GM13976 (cell line): Measurements from ENCODE around the gene NKAIN2.

Source experiments
- DNase-seq: peaks from one replicate; pipeline ENCODE4 v3.0.0; 2012; ENCODE audit warnings: low spot score
- in situ Hi-C: fragments of 300-500 bp; cut with MboI; formaldehyde crosslinking; loops from one replicate; pipeline ENCODE4 v1.12.0; 2022; ENCODE audit warnings: low sequenced_read_pairs, mixed read lengths, inconsistent platforms; ENCODE audit not compliant: unreplicated experiment
- TF ChIP-seq, protein P1 (sequence below): IDR thresholded peaks from 2 replicates; pipeline ENCODE4 v1.5.1; 2012; ENCODE audit warnings: borderline replicate concordance, mild to moderate bottlenecking; ENCODE audit not compliant: insufficient read depth; ENCODE audit errors: extremely low read depth, missing control alignments, control extremely low read depth

NKAIN2 gene

DNA sequence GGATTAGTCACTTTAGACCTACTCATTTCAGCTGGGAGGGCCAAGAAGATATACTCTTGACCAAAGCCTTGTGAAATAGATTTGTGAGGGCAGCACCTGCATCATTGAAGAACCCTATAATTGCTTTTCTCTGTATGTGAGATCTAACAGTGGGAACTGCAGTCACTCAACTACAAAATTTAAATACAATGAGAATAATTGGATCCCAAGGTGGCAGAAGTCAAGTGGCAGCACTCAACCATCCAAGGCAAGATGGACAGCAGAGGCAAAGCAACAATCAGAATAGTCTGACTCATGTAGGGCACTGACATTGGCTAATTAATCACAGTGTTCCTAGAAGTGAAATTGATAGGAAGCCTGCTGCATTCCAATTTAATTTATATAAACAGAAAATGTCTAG, 8.9 kb upstream of the NKAIN2 start:
- DNase-seq = no peak
- TF ChIP-seq, protein P1, sequence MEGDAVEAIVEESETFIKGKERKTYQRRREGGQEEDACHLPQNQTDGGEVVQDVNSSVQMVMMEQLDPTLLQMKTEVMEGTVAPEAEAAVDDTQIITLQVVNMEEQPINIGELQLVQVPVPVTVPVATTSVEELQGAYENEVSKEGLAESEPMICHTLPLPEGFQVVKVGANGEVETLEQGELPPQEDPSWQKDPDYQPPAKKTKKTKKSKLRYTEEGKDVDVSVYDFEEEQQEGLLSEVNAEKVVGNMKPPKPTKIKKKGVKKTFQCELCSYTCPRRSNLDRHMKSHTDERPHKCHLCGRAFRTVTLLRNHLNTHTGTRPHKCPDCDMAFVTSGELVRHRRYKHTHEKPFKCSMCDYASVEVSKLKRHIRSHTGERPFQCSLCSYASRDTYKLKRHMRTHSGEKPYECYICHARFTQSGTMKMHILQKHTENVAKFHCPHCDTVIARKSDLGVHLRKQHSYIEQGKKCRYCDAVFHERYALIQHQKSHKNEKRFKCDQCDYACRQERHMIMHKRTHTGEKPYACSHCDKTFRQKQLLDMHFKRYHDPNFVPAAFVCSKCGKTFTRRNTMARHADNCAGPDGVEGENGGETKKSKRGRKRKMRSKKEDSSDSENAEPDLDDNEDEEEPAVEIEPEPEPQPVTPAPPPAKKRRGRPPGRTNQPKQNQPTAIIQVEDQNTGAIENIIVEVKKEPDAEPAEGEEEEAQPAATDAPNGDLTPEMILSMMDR = no peak
- in situ Hi-C loops = no loop called here

DNA sequence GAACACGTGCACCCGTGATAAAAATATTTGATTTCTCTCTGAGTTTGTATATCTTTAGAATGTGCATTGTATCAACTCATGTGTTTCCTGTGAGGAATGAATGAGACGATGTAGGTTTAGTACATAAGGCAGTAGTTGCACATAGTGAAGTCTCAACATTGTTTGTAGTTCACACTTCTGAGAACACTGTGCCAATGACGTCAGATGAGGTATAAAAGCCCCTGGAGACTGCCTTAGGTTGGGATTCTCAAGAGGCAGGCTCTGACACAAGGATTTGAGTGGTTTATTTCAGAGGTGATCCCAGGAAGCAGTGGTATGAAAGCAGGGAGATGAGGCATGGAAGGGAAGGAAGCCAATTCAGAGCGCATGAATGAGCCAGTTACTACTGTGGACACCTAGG, 2.6 kb upstream of the NKAIN2 start:
- in situ Hi-C loops = no loop called here

DNA sequence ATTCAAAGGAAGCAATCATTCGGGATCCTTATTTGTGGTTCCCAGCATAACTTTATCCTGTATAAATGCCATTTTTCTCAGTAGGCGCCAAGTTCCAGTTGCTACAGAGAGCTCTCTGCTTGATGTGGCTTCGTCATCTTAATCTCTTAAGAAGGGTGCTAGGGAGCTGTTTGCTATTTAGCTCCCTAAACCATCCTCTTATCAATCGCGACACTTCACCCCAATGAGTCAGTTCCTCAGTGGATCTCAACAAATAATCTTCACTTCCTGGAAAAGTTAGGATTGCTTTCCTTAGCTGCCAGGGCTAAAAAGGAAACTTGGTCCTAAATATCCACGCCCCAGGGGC, 1.3 kb upstream of the NKAIN2 start:
- in situ Hi-C loops = no loop called here

More for the DNA sequence above, 2.6 kb upstream of the NKAIN2 start:
- DNase-seq = no peak
- TF ChIP-seq, protein P1 = no peak

DNA sequence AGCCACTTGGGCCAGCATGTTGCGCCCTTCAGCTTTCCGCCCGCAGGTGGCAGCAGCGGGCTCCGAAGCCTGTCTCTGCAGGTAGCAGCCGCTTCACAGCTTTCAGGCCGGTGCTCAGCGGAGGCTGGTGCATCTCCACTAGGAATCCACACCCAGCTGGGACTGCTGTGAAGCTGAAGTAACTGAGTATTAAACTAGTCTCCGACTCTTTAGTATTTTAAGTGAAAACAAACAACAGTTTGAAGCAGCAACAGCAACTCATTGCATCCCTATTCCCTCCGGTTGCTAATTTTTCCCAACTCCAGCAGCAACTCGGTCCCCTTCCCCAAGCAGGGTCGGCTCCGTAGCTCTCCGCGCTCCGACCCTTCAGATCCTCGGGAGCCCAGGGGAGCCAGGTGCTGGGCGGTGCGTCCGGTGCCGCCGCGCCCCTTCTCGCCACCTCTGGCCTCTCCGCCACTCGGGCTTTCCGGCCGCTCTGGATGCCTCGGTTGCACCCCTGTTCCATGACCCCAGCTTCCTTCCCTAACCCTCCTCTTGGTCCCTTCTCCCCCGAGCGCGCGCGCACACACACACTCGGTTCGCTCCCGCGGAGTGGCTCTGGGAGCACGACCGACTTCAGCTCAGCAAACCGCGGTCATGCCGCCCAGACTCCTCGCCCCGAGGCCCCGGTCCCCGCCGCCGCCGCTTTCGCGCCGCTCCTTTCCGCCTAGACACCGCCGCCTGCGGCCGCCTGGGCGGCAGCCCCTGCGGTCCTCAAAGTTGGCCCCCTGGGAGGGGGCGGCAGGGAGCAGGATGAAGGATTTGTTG, 765 bp upstream of the NKAIN2 start:
- TF ChIP-seq, protein P1 = peak; percentile 95
- in situ Hi-C loops = no loop called here

More for the DNA sequence above, 1.3 kb upstream of the NKAIN2 start:
- TF ChIP-seq, protein P1 = no peak
- no peak for DNase-seq

DNA sequence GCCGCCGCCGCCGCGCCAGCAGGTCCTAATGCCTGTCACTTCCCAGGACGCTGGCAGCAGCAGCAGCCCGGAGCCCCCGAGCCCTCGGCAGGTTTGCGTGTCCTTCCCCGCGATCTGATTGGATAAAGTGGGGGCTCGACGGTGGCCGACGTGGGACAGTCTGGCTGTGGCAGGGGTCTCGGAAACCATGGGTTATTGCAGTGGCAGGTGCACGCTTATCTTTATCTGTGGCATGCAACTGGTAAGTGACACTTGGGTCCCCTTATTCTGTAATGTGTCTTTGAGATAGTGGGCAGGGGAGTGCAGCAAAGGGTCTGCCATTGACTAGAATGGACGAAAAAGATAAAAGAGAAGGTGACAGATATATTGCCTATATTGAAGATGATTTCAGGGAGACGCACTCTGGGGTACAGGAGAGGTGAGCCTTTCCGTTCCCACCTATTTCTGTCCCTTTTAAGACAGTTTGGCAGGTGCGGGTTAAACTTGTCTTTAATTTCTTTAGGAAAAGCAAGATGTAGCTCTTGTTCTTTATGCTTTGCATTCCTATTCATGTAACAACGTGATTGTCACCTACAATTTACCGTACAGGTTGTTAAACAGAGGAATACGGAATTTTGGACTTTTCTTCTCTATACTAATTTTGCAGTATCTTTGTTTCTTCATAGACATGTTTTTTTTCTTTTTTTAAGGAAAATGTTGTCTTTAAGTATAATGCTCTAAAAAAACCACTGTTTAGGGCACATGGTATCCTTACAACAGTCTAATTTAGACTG, 535 bp downstream of the NKAIN2 start:
- peak; percentile 29 for DNase-seq
- TF ChIP-seq, protein P1 = no peak
- in situ Hi-C loops = no loop called here

More for the DNA sequence above, 765 bp upstream of the NKAIN2 start:
- peak; percentile 83 for DNase-seq

DNA sequence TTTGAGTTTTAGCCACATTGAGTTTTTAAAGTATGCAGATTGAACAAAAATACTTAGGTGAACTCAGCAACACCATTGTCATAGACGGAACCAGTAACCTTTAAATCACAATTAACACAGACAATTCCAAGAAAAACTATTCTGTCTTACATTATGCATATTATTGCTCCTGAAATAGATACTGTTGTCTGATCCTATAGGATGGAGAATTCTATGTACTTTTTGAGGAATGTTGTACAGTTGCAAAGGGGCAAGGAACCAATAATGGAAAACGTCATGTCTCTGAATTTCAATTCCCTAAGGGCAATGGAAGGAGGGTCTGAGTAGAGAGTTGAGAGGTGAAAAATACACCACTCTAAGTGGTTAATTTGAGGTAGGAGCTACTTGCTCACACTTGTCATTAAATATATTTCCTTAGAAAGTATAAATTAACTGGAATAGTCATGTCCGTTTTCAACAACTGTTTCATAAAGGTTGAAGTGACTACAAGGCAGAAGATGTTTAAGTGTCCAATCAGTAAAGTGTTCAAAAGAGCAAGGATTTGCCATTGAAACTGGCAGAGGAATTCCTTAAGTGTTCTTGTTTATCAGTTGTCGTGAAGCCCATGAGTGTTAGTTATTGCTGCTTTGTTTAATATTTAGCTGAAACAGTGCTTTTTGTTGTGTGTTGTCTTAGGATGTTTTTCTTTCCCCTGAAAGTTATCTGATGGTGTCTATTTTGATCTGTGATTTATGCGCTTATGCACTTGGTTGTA, 1.3 kb downstream of the NKAIN2 start:
- TF ChIP-seq, protein P1 = no peak
- no peak for DNase-seq
- in situ Hi-C loops = no loop called here
